Cardiac fibroblast (primary cell): ENCODE results near the gene KLHL12.

Experiments
- DNase-seq, 2 donors: peaks; one replicate each; pipeline versions ENCODE4 v3.0.0 to v3.0.0-alpha.2; 2010; ENCODE audit warnings: low read depth in 2 of 2
- H3K4me3 ChIP-seq, 2 donors: replicated peaks in 1 of 2; 1 replicate in 1 of 2; 2 replicates in 1 of 2; pipeline ENCODE4 v1.5.1; 2011; ENCODE audit warnings: low read depth in 2 of 2, low read length in 2 of 2, mild to moderate bottlenecking in 2 of 2, moderate library complexity in 1 of 2
- CTCF ChIP-seq: IDR thresholded peaks from one replicate; pipeline ENCODE4 v1.5.1; 2011; ENCODE audit warnings: low read depth, mild to moderate bottlenecking, low read length, inconsistent platforms

KLHL12 gene

GRCh38 chr1:202890392-202890791 is 36.6 kb downstream of the KLHL12 start:
- no peak overlapping the region for H3K4me3 ChIP-seq
- no peak for TF ChIP-seq CTCF
- no peak for DNase-seq

- peak; percentile 94 to 95 for DNase-seq
- TF ChIP-seq CTCF, result peak; percentile 28
- H3K4me3 ChIP-seq, result peak within 1 kb of the TSS; percentile 64 to 65
Measured at GRCh38 chr1:202888531-202889360, 38.3 kb downstream of the KLHL12 start, which contains the start of gene RABIF. TSS of gene RABIF (minus strand) at chr1:202889149. CDS start at chr1:202889098, 51 bp downstream.

- no peak for TF ChIP-seq CTCF
- peak overlapping the region; percentile 64 to 65 for H3K4me3 ChIP-seq
- DNase-seq, result peak in 1 of 2 donors; percentile 44
Measured at GRCh38 chr1:202888221-202888530, 38.9 kb downstream of the KLHL12 start.

- no peak for TF ChIP-seq CTCF
- no peak overlapping the region for H3K4me3 ChIP-seq
- no peak for DNase-seq
Measured at GRCh38 chr1:202880961-202881460, 46.0 kb downstream of the KLHL12 start.

GRCh38 chr1:202880062-202880461 is 47.0 kb downstream of the KLHL12 start:
- no peak for TF ChIP-seq CTCF

GRCh38 chr1:202879128-202879527 is 47.9 kb downstream of the KLHL12 start:
- TF ChIP-seq CTCF, result no peak
- H3K4me3 ChIP-seq, result no peak overlapping the region
- no peak for DNase-seq

More at GRCh38 chr1:202880062-202880461, 47.0 kb downstream of the KLHL12 start:
- no peak for DNase-seq
- no peak overlapping the region for H3K4me3 ChIP-seq
